ENCODE results near the gene FERMT3.

The FERMT3 gene

DNA sequence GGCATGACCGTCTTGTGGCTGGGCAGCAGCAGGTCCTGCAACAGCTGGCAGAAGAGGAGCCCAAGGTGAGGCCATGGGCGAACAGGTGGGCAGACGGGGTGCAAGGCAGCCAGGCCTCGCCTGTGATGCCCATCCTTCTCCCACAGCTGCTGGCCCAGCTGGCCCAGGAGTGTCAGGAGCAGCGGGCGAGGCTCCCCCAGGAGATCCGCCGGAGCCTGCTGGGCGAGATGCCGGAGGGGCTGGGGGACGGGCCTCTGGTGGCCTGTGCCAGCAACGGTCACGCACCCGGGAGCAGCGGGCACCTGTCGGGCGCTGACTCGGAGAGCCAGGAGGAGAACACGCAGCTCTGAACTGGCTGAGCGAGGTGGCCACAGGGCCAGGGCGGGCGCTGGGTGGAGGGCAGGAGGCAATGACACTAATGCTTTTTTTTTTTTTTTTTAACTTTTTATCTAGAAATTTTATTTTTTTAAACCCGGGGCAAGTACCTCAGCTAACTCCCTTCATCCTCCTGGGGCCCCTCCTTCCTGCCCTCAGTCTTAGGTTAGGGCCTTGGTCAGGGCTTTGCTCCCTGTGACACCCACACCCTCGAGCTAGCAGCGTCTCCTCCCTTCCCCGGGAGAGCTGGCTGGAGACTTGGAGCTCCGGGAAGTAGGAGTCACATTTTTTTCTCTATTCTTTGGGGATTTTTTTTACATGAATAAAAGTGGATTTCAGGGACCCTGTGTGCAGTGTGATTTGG, 60.9 kb downstream of the FERMT3 start:
- peak; percentile 45 for DNase-seq

DNA sequence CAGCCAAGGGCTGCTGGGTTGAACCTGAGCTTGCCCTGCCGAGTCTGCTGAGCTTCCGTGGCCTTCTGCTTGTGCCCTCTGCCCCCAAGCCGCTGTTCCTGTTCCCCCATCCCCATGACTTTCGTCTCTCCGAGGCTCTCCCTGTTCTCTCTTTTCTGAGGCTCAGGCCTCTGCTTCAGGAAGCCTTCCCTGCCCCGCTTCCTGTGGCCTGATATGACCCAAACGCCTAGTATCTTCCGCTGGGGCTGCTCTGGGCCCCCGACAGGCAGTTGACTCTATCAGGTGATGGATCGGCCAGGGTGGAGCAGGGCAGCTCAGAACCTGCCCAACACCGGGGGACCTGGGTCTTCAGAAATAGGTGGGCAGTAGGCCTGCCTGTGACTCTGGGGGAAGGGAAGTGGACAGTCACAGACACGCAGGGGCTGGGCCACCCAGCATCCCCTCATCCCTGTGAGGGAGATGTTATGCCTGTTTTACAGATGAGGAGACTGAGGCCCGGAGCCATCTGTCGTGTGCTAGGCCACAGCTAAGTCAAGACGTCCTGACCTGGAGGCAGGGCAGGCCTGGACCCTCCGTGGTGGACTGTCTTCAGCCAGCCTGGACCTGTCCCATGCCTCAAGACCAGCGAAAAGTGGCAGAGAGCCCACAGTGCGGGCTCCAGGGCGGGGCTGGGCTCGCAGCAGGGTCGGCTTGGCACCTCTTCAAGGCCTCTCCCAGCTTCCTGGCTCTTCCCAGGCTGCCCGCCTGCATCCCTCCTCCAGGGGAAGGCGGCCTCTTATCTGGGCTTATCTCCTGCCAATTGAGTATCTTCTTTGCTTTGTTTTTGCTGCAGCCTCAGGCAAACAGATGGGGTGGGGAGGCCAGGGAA, 61.7 kb downstream of the FERMT3 start:
- DNase-seq = peak; percentile 78

DNA sequence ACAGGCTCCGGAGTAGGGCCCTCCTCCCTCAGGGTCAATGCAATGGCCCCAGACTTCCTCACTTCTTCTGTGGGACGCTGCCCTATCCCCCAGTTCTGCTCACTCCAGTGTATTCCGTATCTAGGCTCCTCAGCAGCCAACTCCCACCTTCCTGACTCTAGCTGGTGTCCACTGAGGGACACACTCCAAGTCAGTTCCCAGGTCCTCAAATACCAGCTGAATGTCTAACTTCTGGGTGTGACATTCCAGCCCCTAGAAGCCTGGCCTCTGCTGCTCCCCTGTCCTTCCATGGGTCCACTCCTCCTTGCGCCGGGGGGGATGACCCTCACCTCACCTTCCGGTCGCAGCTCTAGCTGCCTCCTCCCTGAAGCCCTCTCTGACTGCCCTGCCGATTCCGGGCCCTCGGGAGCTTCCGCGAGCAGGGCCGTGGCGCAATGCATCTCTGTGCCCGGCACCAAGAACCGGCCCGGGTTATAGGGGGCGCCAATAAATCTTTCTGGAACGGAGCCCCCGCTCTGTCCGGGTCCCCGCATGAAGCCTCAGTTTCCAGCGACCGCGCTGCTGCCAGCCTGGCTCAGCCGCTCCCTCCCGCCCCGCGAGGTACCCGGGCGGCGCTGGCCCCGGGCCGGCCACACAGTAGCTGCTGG, 62.5 kb downstream of the FERMT3 start:
- peak; percentile 70 for DNase-seq

DNA sequence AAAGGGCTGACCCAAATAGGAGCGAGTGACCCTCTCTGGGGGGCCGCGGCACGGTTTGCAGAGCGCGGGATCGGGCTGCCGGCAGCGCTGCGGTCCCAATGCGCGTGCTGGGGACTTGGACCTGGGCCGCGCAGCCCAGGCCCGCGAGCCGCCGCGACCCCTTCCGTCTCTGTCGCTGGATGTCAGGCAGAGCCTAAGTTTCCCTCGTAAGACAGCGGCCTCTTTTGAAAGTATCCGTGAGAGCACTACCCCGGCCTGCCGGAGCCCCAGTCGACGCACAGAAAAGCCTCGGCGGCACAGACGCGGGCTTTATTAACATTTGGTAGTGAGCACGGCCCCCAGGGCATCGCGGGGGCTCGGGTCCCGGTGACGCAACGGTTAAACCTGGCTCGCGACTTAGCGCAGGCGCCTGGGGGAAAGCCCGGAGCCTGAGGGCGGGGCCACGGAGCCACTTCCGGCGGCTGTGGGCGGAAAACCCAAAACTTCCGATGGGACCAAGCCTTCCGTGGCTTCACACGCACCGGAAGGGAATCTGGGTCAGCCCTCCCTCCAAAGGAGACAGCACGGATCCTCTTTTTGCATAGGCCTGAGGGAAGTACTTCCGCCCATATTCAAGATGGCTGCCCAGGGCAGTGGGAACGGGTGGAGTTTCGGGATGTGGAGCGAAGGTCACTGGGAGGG, 63.2 kb downstream of the FERMT3 start:
- peak; percentile 99 for DNase-seq

Measured in femur (tissue), 1 donor.